Posterior vena cava (tissue), 2 donors: ENCODE measurements around the gene HS6ST3. TPM values are rescaled to one million over a fixed set of nuclear protein-coding genes. Genes with fewer than 3 reads are reported as not detected.
"Not testable (repeated sequence)": the region's sequence is repeated elsewhere in the genome, so short reads cannot be mapped to it uniquely, and the experiment has no call there.

Source experiments
- DNase-seq: peaks from one replicate; pipeline ENCODE4 v3.0.0-alpha.2; 2020; ENCODE audit warnings: low spot score
- intact Hi-C, 2 donors: fragments of 100-400 bp; cut with DNase I; formaldehyde crosslinking; loops; one replicate each; pipeline versions ENCODE4 v1.14.1 to v1.14.2; 2022 to 2023
- total RNA-seq, 2 donors: library from RNA; stranded (reverse); fragmentation: NEBNext Ultra II Directional; extraction: Animal tissue kit (Norgen Biotek cat#: 25700); gene quantifications; one replicate each; pipeline ENCODE4 v1.2.1, GENCODE V29; 2021
- donor health status: DM: yes; HTN: yes; CAD: no.
- donor health status: DM: yes; HTN: yes; CAD: no.

The HS6ST3 gene
- total RNA-seq, 2 donors from 2014 or later, result 2.6 to 5.0 TPM

- intact Hi-C loops, result no loop called here
- no peak for DNase-seq
Measured at GRCh38 chr13:96492766-96493165, 402.9 kb downstream of the HS6ST3 start.

DNA sequence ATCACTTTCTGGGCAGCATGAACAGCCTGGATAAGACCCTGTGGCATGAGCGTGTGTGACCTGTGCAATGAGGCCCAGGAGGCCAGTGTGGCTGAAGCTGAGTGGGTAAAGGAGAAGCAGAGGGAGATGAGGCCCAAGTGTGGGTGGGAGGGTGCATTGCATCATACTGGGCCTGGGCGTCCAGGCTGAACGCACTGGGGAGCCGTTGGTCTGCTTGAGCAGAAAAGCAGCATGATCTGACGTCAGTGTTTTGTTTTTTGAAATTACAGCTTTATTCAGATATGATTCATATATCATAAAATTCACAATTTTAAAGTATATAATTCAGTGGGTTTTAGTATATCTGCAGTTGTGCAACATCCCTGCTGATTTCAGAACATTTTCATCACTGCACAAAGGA lies 409.7 kb downstream of the HS6ST3 start:
- DNase-seq, result no peak
- intact Hi-C loops, result no loop called here

GRCh38 chr13:96500953-96501352 lies 411.0 kb downstream of the HS6ST3 start:
- no peak for DNase-seq
- intact Hi-C loops, result no loop called here

DNA sequence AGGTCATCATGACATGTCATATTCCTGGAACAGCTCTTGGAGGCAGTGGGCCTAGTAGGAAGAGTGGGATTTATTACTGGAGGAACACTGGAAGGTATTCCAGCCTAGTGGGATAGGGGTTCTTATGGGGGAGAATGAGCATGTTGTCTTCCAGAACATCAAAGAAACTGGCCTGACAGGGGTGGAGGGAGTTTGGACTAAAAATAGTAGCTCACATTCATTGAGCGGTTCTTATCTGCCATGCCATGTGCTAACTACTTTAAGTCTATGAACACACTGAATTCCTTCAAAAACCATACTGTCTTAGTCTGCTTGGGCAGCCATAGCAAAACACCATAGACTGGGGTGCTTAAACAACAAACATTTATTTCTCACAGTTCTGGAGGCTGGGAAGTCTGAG lies 413.6 kb downstream of the HS6ST3 start:
- intact Hi-C loops, result no loop called here

DNA sequence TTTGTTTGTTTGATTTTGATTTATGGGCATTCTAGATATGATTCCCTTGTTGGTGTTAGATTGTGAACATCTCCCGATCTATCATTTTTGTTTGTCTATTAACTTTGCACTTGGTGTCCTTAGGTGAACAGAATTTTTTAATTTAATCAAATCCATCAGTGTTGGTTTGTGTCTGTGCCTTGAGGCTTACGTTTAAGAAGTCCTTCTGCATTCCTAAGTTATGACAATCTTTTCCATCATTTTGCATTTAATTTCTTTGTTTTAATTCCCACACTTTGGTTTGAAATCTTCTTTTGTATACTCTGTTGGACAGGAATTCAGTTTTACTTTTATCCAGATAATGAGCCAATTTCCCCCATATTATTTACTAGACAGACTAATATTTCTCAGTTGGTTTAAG lies 421.7 kb downstream of the HS6ST3 start:
- intact Hi-C loops, result no loop called here
- DNase-seq, result no peak

More for the DNA sequence above, 413.6 kb downstream of the HS6ST3 start:
- no peak for DNase-seq

- no peak for DNase-seq
- intact Hi-C loops, result no loop called here
Measured at GRCh38 chr13:96519380-96519779, 429.5 kb downstream of the HS6ST3 start.

- DNase-seq, intact Hi-C loops: not testable (repeated sequence)
Measured at GRCh38 chr13:96524398-96525020, 434.6 kb downstream of the HS6ST3 start.

GRCh38 chr13:96525715-96526114 lies 435.8 kb downstream of the HS6ST3 start:
- DNase-seq, result no peak
- intact Hi-C loops, result no loop called here

DNA sequence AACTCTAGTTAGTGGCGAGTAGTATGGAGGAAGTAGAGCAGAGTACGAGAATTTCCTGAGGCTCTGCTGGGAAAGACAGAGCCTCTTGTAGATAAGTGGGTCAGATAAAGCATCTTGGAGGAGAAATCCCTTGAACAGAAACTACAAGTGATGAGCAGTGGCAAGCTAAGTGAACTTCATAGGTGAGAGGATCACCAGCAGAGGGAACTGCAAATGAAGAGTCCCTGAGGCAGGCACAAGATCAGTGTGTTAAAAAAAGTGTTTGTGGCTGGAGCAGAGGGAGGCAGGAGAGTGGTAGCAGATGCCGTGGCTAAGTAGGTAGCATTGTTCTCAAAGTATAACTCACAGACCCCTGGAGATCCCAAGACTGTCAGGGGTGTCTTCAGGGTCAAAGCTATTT lies 437.6 kb downstream of the HS6ST3 start:
- intact Hi-C loops, result no loop called here
- no peak for DNase-seq

DNA sequence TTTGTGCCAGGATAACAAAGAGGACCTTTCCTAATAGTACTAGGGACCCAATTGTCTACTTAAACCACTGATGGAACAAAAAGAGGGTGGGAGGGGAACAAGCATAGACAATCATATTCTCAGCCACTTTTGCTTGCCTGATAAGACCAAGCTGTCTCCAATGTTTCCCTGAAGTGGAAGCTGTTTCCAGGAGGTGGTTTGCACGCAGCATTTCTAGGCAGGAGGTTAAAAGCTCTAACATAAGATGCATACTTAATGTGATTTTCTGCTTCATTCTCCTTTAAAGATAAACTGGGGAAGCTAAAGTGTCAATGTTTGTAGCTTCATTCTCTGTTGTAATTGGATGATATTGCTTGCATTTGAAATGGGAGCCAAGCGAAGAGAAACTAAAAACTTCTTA lies 442.9 kb downstream of the HS6ST3 start:
- intact Hi-C loops, result no loop called here
- no peak for DNase-seq

- no peak for DNase-seq
- intact Hi-C loops, result no loop called here
Measured at GRCh38 chr13:96533408-96533807, 443.5 kb downstream of the HS6ST3 start.

GRCh38 chr13:96539791-96540190 lies 449.9 kb downstream of the HS6ST3 start:
- intact Hi-C loops, result no loop called here
- DNase-seq, result no peak

DNA sequence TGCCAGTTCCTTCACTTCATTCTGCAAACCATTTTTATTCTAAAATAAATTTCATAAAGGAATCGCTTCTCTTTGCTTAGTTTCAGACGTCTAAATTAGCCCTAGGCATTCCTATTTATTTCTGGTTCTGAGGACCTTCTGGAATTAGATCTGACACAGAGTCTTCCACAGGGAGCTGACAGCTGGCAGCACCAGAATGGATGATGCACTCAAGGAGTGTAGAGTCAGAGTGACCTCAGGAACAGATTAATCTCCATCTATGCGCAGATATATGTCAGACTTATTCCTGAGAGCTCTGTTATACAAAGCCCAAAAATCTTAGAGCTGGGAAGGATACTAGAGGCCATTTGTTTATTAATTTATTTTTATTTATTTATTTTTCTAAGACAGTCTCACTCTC lies 450.8 kb downstream of the HS6ST3 start:
- intact Hi-C loops, result no loop called here
- no peak for DNase-seq

GRCh38 chr13:96542986-96543385 lies 453.1 kb downstream of the HS6ST3 start:
- no peak for DNase-seq
- intact Hi-C loops, result no loop called here

GRCh38 chr13:96544957-96545356 lies 455.1 kb downstream of the HS6ST3 start:
- no peak for DNase-seq
- intact Hi-C loops, result no loop called here

GRCh38 chr13:96546463-96546862 lies 456.6 kb downstream of the HS6ST3 start:
- intact Hi-C loops, result no loop called here
- no peak for DNase-seq

GRCh38 chr13:96551546-96551945 lies 461.6 kb downstream of the HS6ST3 start:
- DNase-seq, result no peak
- intact Hi-C loops, result no loop called here

DNA sequence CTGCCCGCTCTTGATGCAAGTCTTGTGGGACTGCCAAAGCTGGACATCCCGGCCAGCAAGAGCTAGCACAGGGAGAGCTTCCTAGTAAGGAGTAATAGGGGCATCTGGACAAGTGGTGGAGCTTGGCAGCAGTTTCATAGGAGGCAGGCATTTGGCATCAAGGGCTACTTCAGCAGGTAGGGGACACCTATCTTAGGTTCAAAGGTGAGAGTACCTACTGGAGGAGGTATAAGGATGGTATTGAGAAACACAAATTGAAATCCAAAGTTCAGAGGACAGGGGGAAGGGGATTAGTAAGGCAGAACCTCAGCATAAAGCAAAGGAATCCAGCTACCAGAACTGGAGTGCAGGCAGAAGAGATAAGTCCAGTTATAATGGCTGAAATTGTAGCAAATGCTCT lies 462.7 kb downstream of the HS6ST3 start:
- no peak for DNase-seq
- intact Hi-C loops, result no loop called here

DNA sequence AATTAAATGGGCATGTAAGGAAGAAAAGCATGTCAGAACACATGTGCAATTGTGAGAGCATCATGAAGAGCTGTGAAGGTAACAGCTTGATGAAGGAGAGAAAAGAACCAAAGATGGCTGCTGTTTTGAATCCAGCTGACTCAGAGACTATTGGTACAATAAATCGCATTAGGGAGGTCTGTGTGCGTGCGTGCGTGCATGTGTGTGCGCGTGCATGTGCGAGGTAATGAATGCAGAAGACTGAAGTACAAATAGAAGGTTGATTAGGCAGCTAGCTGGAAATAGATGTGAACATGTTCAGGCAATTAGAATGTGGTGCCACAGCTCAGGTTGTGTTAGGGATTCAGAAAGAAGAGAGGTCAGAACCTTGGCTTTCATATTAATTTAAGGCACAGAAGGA lies 463.9 kb downstream of the HS6ST3 start:
- DNase-seq, result no peak
- intact Hi-C loops, result no loop called here

DNA sequence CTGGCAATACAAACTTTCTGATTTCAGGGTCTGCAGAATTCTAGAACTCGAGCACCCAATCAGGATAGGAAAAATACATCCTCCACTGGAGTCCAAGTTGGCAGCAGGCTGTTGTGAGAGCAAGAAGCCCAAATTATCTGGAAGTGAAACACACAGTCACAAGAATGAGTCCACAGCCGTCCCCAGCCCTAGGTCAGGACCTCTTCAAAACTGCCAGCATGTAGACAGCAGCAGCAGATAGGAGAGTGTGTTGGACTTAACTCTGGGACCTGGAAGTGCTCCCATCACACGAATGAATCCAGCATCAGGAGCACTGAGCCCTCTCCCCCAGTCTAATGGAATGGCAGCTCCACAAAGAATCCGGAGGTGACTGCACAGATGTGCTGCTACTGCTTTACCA lies 483.7 kb downstream of the HS6ST3 start:
- no peak for DNase-seq
- intact Hi-C loops, result no loop called here

GRCh38 chr13:96575423-96576320 lies 485.8 kb downstream of the HS6ST3 start:
- intact Hi-C loops, result no loop called here
- no peak for DNase-seq
